HCT116 (cell line): ENCODE results near the gene SYNPO. TPM values are rescaled to one million over a fixed set of nuclear protein-coding genes. Genes with fewer than 3 reads are reported as not detected.

Experiments
- ATAC-seq: fragments of 200-7000 bp; cut with Tn5 transposase; 2 replicates; pipeline ENCODE4 v1.9.1; 2020; ENCODE audit warnings: mild to moderate bottlenecking, moderate library complexity
- BruUV-seq: library from RNA; stranded (reverse); fragments of 400-500 nt; replicated peaks from 2 replicates; lab custom pipeline; 2021; lab: Mats Ljungman, UMichigan
- CTCF ChIA-PET: fragments of 300-600 bp; sonication (Branson Sonifier 250); formaldehyde crosslinking; loops from one replicate; lab custom pipeline; 2021; ENCODE audit warnings: antibody characterized with exemption; lab: Charles Lee
- POLR2A ChIA-PET: fragments of 300-600, 350-600 bp; sonication (Branson Sonifier 250); formaldehyde crosslinking; loops from one replicate; lab custom pipeline; 2021; ENCODE audit warnings: antibody characterized with exemption; lab: Charles Lee
- RAD21 ChIA-PET, 2 experiments: fragments of 300-600 bp; sonication (Branson Sonifier 250); formaldehyde crosslinking; loops; one replicate each; lab custom pipeline; 2023; ENCODE audit warnings: low total read pairs in 2 of 2; ENCODE audit not compliant: uncharacterized antibody in 2 of 2, unreplicated experiment in 2 of 2, low non-redundant PET in 1 of 2; lab: Charles Lee
- DNase-seq: peaks from one replicate; pipeline ENCODE4 v3.0.0-alpha.2; 2010; ENCODE audit warnings: low read depth, low spot score
- H2AFZ ChIP-seq: fragments of 200-600 bp; shearing (Covaris generic), sonication (generic); 2 replicates; pipeline ENCODE4 v1.6.1; 2017; ENCODE audit warnings: low read depth, mixed run types, mixed read lengths, antibody characterized with exemption, low read length; ENCODE audit not compliant: poor library complexity, severe bottlenecking
- H3K27ac ChIP-seq: 2 replicates; pipeline ENCODE4 v1.5.1; 2012; ENCODE audit warnings: low read depth, low read length
- H3K27me3 ChIP-seq: fragments of 200-600 bp; sonication (generic); 2 replicates; pipeline ENCODE4 v1.6.1; 2016; ENCODE audit warnings: mixed run types, low read length, mixed read lengths; ENCODE audit not compliant: insufficient read depth
- H3K36me3 ChIP-seq, 2 experiments: fragments of 200-500 bp in 1 of 2; fragments of 200-600 bp in 1 of 2; sonication (Bioruptor generic) in 1 of 2; sonication (generic) in 1 of 2; 2 replicates each; pipeline versions ENCODE4 v1.5.1 to v1.6.1; 2014 to 2016; ENCODE audit warnings: low read length in 2 of 2, inconsistent platforms in 1 of 2, mixed read lengths in 1 of 2, mixed run types in 1 of 2; ENCODE audit not compliant: insufficient read depth in 2 of 2, control insufficient read depth in 1 of 2
- H3K4me1 ChIP-seq, 2 experiments: fragments of 200-600 bp in 1 of 2; sonication (generic) in 1 of 2; 2 replicates each; pipeline versions ENCODE4 v1.5.1 to v1.6.1; 2012 to 2017; ENCODE audit warnings: low read length in 2 of 2, inconsistent platforms in 1 of 2, mild to moderate bottlenecking in 1 of 2, mixed read lengths in 1 of 2, mixed run types in 1 of 2, moderate library complexity in 1 of 2; ENCODE audit not compliant: insufficient read depth in 2 of 2, control insufficient read depth in 1 of 2
- H3K4me2 ChIP-seq: fragments of 200-600 bp; sonication (generic); 2 replicates; pipeline ENCODE4 v1.6.1; 2017; ENCODE audit warnings: mixed run types, low read length, mixed read lengths
- H3K4me3 ChIP-seq, 2 experiments: fragments of 200-600 bp in 1 of 2; sonication (generic) in 1 of 2; replicated peaks in 1 of 2; 2 replicates each; pipeline ENCODE4 v1.5.1; 2011 to 2016; ENCODE audit warnings: low read length in 2 of 2, control low read depth in 1 of 2, low read depth in 1 of 2, mild to moderate bottlenecking in 1 of 2, mixed read lengths in 1 of 2, mixed run types in 1 of 2
- H3K79me2 ChIP-seq: fragments of 200-600 bp; sonication (generic); 2 replicates; pipeline ENCODE4 v1.6.1; 2017; ENCODE audit warnings: mild to moderate bottlenecking, mixed run types, low read length, moderate library complexity, mixed read lengths; ENCODE audit not compliant: insufficient read depth
- H3K9ac ChIP-seq: fragments of 200-600 bp; sonication (generic); 2 replicates; pipeline ENCODE4 v1.6.1; 2016; ENCODE audit warnings: low read length, mixed read lengths
- H3K9me2 ChIP-seq: fragments of 200-600 bp; sonication (generic), shearing (Covaris generic); 2 replicates; pipeline ENCODE4 v1.6.1; 2017; ENCODE audit warnings: mixed run types, mild to moderate bottlenecking, moderate library complexity; ENCODE audit not compliant: insufficient read depth
- H3K9me3 ChIP-seq, 2 experiments: fragments of 200-500 bp in 1 of 2; fragments of 200-600 bp in 1 of 2; sonication (Bioruptor generic) in 1 of 2; sonication (generic) in 1 of 2; 2 replicates each; pipeline ENCODE4 v1.6.1; 2014 to 2017; ENCODE audit warnings: low read length in 2 of 2, mixed read lengths in 2 of 2, inconsistent platforms in 1 of 2, low read depth in 1 of 2, mild to moderate bottlenecking in 1 of 2, mixed run types in 1 of 2, moderate library complexity in 1 of 2; ENCODE audit not compliant: control insufficient read depth in 1 of 2, insufficient read depth in 1 of 2
- H4K20me1 ChIP-seq: fragments of 200-600 bp; sonication (generic), shearing (Covaris generic); 2 replicates; pipeline ENCODE4 v1.6.1; 2017; ENCODE audit warnings: mixed run types, mild to moderate bottlenecking, moderate library complexity; ENCODE audit not compliant: insufficient read depth
- CBX3 ChIP-seq: IDR thresholded peaks from 2 replicates; pipeline ENCODE4 v1.6.1; 2012; ENCODE audit warnings: low read depth
- CEBPB ChIP-seq: IDR thresholded peaks from 2 replicates; pipeline ENCODE4 v1.6.1; 2012; ENCODE audit warnings: low read depth
- CTCF ChIP-seq, 3 experiments: fragments of 200-600 bp in 1 of 3; sonication (generic) in 1 of 3; IDR thresholded peaks in 2 of 3; conservative IDR thresholded peaks in 1 of 3; 2 replicates each; pipeline ENCODE4 v1.5.1; 2012 to 2017; ENCODE audit warnings: low read depth in 2 of 3, low read length in 2 of 3, antibody characterized with exemption in 1 of 3, borderline replicate concordance in 1 of 3, control low read depth in 1 of 3, mild to moderate bottlenecking in 1 of 3, mixed read lengths in 1 of 3, mixed run types in 1 of 3, moderate library complexity in 1 of 3; ENCODE audit not compliant: insufficient read depth in 1 of 3
- EGR1 ChIP-seq: IDR thresholded peaks from 2 replicates; pipeline ENCODE4 v1.6.1; 2012; ENCODE audit warnings: low read depth
- ELF1 ChIP-seq: IDR thresholded peaks from 2 replicates; pipeline ENCODE4 v1.6.1; 2012; ENCODE audit warnings: low read depth, borderline replicate concordance
- EZH2 ChIP-seq: fragments of 200-600 bp; sonication (generic); IDR thresholded peaks from 2 replicates; pipeline ENCODE4 v1.6.1; 2017; ENCODE audit warnings: antibody characterized with exemption, mixed run types
- EZH2phosphoT487 ChIP-seq: fragments of 200-600 bp; IDR thresholded peaks from 2 replicates; pipeline ENCODE4 v1.6.1; 2018; ENCODE audit warnings: antibody characterized with exemption, borderline replicate concordance
- FOSL1 ChIP-seq: IDR thresholded peaks from 2 replicates; pipeline ENCODE4 v1.6.1; 2012; ENCODE audit warnings: low read depth
- JUND ChIP-seq: IDR thresholded peaks from 2 replicates; pipeline ENCODE4 v1.6.1; 2012
- POLR2A ChIP-seq: IDR thresholded peaks from 2 replicates; pipeline ENCODE4 v1.7.0; 2011; ENCODE audit warnings: borderline replicate concordance; ENCODE audit not compliant: insufficient read depth, insufficient read length; ENCODE audit errors: extremely low read depth
- POLR2AphosphoS5 ChIP-seq: IDR thresholded peaks from 2 replicates; pipeline ENCODE4 v1.6.1; 2011; ENCODE audit warnings: mild to moderate bottlenecking, low read depth, low read length, moderate library complexity
- SIN3A ChIP-seq: IDR thresholded peaks from 2 replicates; pipeline ENCODE4 v1.6.1; 2012; ENCODE audit warnings: low read depth
- SRF ChIP-seq: IDR thresholded peaks from 2 replicates; pipeline ENCODE4 v1.6.1; 2012; ENCODE audit warnings: low read depth
- TCF7L2 ChIP-seq: IDR thresholded peaks from 2 replicates; pipeline ENCODE4 v1.7.0; 2011; ENCODE audit warnings: borderline replicate concordance, inconsistent platforms; ENCODE audit not compliant: insufficient read depth, insufficient read length; ENCODE audit errors: extremely low read depth
- intact Hi-C: fragments of 100-400 bp; cut with micrococcal nuclease; formaldehyde crosslinking; loops from 2 replicates; pipeline ENCODE4 v1.10.0; 2022
- total RNA-seq: library from RNA; stranded (reverse); gene quantifications from one replicate; pipeline ENCODE4 v1.2.1, GENCODE V29; 2021; ENCODE audit not compliant: unreplicated experiment
- TF ChIP-seq, protein P1 (sequence below): IDR thresholded peaks from 2 replicates; pipeline ENCODE4 v1.6.1; 2012
- TF ChIP-seq, protein P2 (sequence below): IDR thresholded peaks from 2 replicates; pipeline ENCODE4 v1.6.1; 2011; ENCODE audit warnings: mild to moderate bottlenecking, low read length, moderate library complexity; ENCODE audit not compliant: insufficient replicate concordance; ENCODE audit errors: extremely low read depth

SYNPO gene
- total RNA-seq, 1 experiment from 2014 or later = 8.2 TPM

GRCh38 chr5:150614661-150615060 is 25.8 kb upstream of the SYNPO start:
- H3K79me2 ChIP-seq = no peaks in the 10 kb centered on the region
- RAD21 ChIA-PET = no interaction called here
- H2AFZ ChIP-seq = no peak overlapping the region
- no peak for DNase-seq
- H4K20me1 ChIP-seq = no peaks in the 10 kb centered on the region
- no peak for TF ChIP-seq POLR2AphosphoS5
- TF ChIP-seq EGR1 = no peak
- TF ChIP-seq SIN3A = no peak
- TF ChIP-seq CEBPB = no peak
- TF ChIP-seq JUND = no peak
- TF ChIP-seq CBX3 = no peak
- TF ChIP-seq EZH2 = no peak
- no peak for TF ChIP-seq ELF1
- TF ChIP-seq, protein P1, sequence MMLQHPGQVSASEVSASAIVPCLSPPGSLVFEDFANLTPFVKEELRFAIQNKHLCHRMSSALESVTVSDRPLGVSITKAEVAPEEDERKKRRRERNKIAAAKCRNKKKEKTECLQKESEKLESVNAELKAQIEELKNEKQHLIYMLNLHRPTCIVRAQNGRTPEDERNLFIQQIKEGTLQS = no peak
- TF ChIP-seq FOSL1 = no peak
- no peak for TF ChIP-seq EZH2phosphoT487
- TF ChIP-seq, protein P2, sequence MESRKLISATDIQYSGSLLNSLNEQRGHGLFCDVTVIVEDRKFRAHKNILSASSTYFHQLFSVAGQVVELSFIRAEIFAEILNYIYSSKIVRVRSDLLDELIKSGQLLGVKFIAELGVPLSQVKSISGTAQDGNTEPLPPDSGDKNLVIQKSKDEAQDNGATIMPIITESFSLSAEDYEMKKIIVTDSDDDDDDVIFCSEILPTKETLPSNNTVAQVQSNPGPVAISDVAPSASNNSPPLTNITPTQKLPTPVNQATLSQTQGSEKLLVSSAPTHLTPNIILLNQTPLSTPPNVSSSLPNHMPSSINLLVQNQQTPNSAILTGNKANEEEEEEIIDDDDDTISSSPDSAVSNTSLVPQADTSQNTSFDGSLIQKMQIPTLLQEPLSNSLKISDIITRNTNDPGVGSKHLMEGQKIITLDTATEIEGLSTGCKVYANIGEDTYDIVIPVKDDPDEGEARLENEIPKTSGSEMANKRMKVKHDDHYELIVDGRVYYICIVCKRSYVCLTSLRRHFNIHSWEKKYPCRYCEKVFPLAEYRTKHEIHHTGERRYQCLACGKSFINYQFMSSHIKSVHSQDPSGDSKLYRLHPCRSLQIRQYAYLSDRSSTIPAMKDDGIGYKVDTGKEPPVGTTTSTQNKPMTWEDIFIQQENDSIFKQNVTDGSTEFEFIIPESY = no peak
- TF ChIP-seq SRF = no peak
- no peak for TF ChIP-seq CTCF (IDR thresholded peaks at IDR 0.05 in 2 of 3, conservative IDR thresholded peaks at IDR 0.05 in 1 of 3; ENCODE audit: borderline replicate concordance in 1 of 3, insufficient read depth in 1 of 3, low read depth in 2 of 3, low read length in 2 of 3)
- no peak for TF ChIP-seq TCF7L2
- no peak for TF ChIP-seq POLR2A
- H3K9me3 ChIP-seq = no peaks in the 10 kb centered on the region
- H3K27ac ChIP-seq = no peak overlapping the region
- peak; percentile 15; the same call in 1 of the 2 replicates for ATAC-seq
- no peaks in the 10 kb centered on the region for H3K27me3 ChIP-seq
- no TSS peak for BruUV-seq
- intact Hi-C loops = no loop called here
- no peaks in the 10 kb centered on the region for H3K36me3 ChIP-seq
- POLR2A ChIA-PET = no interaction called here
- H3K4me1 ChIP-seq = peaks cover 29 to 36% of the 10 kb centered on the region in 2 experiments
- H3K9ac ChIP-seq = no peak overlapping the region
- H3K9me2 ChIP-seq = no peaks in the 10 kb centered on the region
- peak overlapping the region; percentile 53 for H3K4me2 ChIP-seq
- CTCF ChIA-PET = no interaction called here
- H3K4me3 ChIP-seq = no peak overlapping the region
